Common myeloid progenitor, CD34-positive (primary cell): Measurements from ENCODE around the gene MYLK4.

Experiments
- CTCF ChIA-PET: fragments of 350-600 bp; sonication (Branson Sonifier 250); formaldehyde crosslinking; loops from one replicate; lab custom pipeline; 2021; ENCODE audit warnings: antibody characterized with exemption; lab: Charles Lee
- POLR2A ChIA-PET: fragments of 350-600 bp; sonication (Branson Sonifier 250); formaldehyde crosslinking; loops from one replicate; lab custom pipeline; 2021; ENCODE audit warnings: antibody characterized with exemption; lab: Charles Lee
- DNase-seq, 3 donors: peaks; one replicate each; pipeline versions ENCODE4 v3.0.0 to v3.0.0-alpha.2; 2013
- H3K27ac ChIP-seq, 2 experiments: 1 replicate in 1 of 2; 2 replicates in 1 of 2; pipeline ENCODE4 v1.7.0; 2013; ENCODE audit warnings: inconsistent platforms in 2 of 2, low read length in 2 of 2, mild to moderate bottlenecking in 2 of 2, low read depth in 1 of 2, moderate library complexity in 1 of 2; ENCODE audit not compliant: severe bottlenecking in 2 of 2, insufficient read depth in 1 of 2, poor library complexity in 1 of 2
- H3K27me3 ChIP-seq, 5 experiments: replicated peaks in 2 of 5; 1 replicate in 3 of 5; 2 replicates in 2 of 5; pipeline versions ENCODE4 v1.6.1 to v1.7.0; 2013; ENCODE audit warnings: low read length in 4 of 5, mild to moderate bottlenecking in 2 of 5, moderate library complexity in 2 of 5, inconsistent platforms in 1 of 5; ENCODE audit not compliant: insufficient read depth in 5 of 5, control insufficient read depth in 4 of 5
- H3K36me3 ChIP-seq, 4 experiments: 1 replicate in 2 of 4; 2 replicates in 2 of 4; pipeline versions ENCODE4 v1.6.1 to v1.7.0; 2013; ENCODE audit warnings: low read length in 3 of 4, control low read depth in 1 of 4, mild to moderate bottlenecking in 1 of 4; ENCODE audit not compliant: control insufficient read depth in 4 of 4, insufficient read depth in 4 of 4
- H3K4me1 ChIP-seq, 4 experiments: 1 replicate in 3 of 4; 2 replicates in 1 of 4; pipeline versions ENCODE4 v1.6.1 to v1.7.1; 2013; ENCODE audit warnings: low read length in 3 of 4, mild to moderate bottlenecking in 3 of 4, control low read depth in 1 of 4, inconsistent platforms in 1 of 4, moderate library complexity in 1 of 4; ENCODE audit not compliant: control insufficient read depth in 4 of 4, insufficient read depth in 4 of 4; ENCODE audit errors: control extremely low read depth in 1 of 4
- H3K4me3 ChIP-seq, 7 experiments: 1 replicate in 4 of 7; 2 replicates in 3 of 7; pipeline versions ENCODE4 v1.5.1 to v1.7.0; 2013; ENCODE audit warnings: mild to moderate bottlenecking in 7 of 7, low read length in 6 of 7, moderate library complexity in 6 of 7, inconsistent platforms in 2 of 7, low read depth in 2 of 7, control low read depth in 1 of 7; ENCODE audit not compliant: insufficient read depth in 4 of 7, control insufficient read depth in 1 of 7; ENCODE audit errors: extremely low read depth in 1 of 7
- H3K9me3 ChIP-seq, 5 experiments: 1 replicate in 4 of 5; 2 replicates in 1 of 5; pipeline versions ENCODE4 v1.6.1 to v1.7.1; 2013; ENCODE audit warnings: low read length in 4 of 5, mild to moderate bottlenecking in 2 of 5, inconsistent platforms in 1 of 5, low read depth in 1 of 5, moderate library complexity in 1 of 5; ENCODE audit not compliant: control insufficient read depth in 4 of 5, insufficient read depth in 2 of 5; ENCODE audit errors: control extremely low read depth in 1 of 5
- whole genome bisulfite sequencing: methylation state at CpG from one replicate; pipeline ENCODE4 v1.1.5; 2013; ENCODE audit not compliant: insufficient coverage; 5-methylcytosine and 5-hydroxymethylcytosine counted together

The MYLK4 gene

GRCh38 chr6:2754911-2755310 lies 4.2 kb upstream of the MYLK4 start:
- no CpG with 5 or more reads among the region's 1 CpG for WGBS
- Histone ChIP-seq H3K27me3 (no peaks in the 10 kb centered on the region), H3K27ac (no peak overlapping the region), H3K9me3 (no peaks in the 10 kb centered on the region), H3K36me3 (no peaks in the 10 kb centered on the region), H3K4me1 (peaks cover 21 to 44% (median 34%) of the 10 kb centered on the region in 4 experiments), H3K4me3 (no peak overlapping the region)
- ChIA-PET POLR2A (no interaction called here), CTCF (interaction anchor here (1.0 to 12.6 kb wide), 2 partner anchors 8 to 17 kb away, joined by 3 to 227 read pairs; partner anchors contain the start of gene WRNIP1)
- DNase-seq, result no peak

- Histone ChIP-seq H3K36me3 (no peaks in the 10 kb centered on the region), H3K9me3 (no peaks in the 10 kb centered on the region), H3K27ac (no peak overlapping the region), H3K4me1 (peaks cover 23 to 49% (median 38%) of the 10 kb centered on the region in 4 experiments), H3K4me3 (no peak overlapping the region), H3K27me3 (no peaks in the 10 kb centered on the region)
- ChIA-PET POLR2A (no interaction called here), CTCF (interaction anchor here (0.6 to 12.6 kb wide), 3 partner anchors 9 to 16 kb away, joined by 3 to 227 read pairs (median 3); partner anchors contain the start of gene WRNIP1)
- 77% methylated on average over 2 of the region's 3 CpGs for WGBS
- no peak for DNase-seq
Measured at GRCh38 chr6:2754393-2754792, 3.7 kb upstream of the MYLK4 start.

- POLR2A ChIA-PET, result interaction anchor here (1.0 kb wide), 1 partner anchor 9 kb away, joined by 5 read pairs; no protein-coding TSS in a partner anchor
- Histone ChIP-seq H3K27ac (no peak overlapping the region), H3K4me3 (no peak overlapping the region), H3K27me3 (no peaks in the 10 kb centered on the region), H3K36me3 (no peaks in the 10 kb centered on the region), H3K9me3 (no peaks in the 10 kb centered on the region), H3K4me1 (peaks cover 23 to 55% (median 38%) of the 10 kb centered on the region in 4 experiments)
- no peak for DNase-seq
- CTCF ChIA-PET, result interaction anchor here (0.7 to 12.6 kb wide), 5 partner anchors 9 to 310 kb away, joined by 3 to 227 read pairs (median 4); partner anchors contain the start of gene WRNIP1
Measured at GRCh38 chr6:2753743-2754142, 3.0 kb upstream of the MYLK4 start.

- Histone ChIP-seq H3K36me3 (no peaks in the 10 kb centered on the region), H3K4me3 (peak overlapping the region in 1 of 7 experiments; percentile 58), H3K27ac (peak overlapping the region in 1 of 2 experiments; percentile 6), H3K27me3 (no peaks in the 10 kb centered on the region), H3K4me1 (peaks cover 23 to 61% (median 39%) of the 10 kb centered on the region in 4 experiments), H3K9me3 (no peaks in the 10 kb centered on the region)
- peak in 1 of 3 donors; percentile 41 for DNase-seq
- WGBS, result 76% methylated on average over 6 of the region's 7 CpGs
- ChIA-PET POLR2A (interaction anchor here (1.0 kb wide), 1 partner anchor 10 kb away, joined by 5 read pairs; no protein-coding TSS in a partner anchor), CTCF (interaction anchor here (0.7 to 12.6 kb wide), 6 partner anchors 10 to 311 kb away, joined by 3 to 227 read pairs (median 4); partner anchors contain the start of gene WRNIP1)
Measured at GRCh38 chr6:2753110-2753489, 2.4 kb upstream of the MYLK4 start.

- POLR2A ChIA-PET, result interaction anchor here (1.0 to 2.5 kb wide), 4 partner anchors 10 to 27 kb away, joined by 3 to 12 read pairs (median 6); partner anchors contain the start of gene WRNIP1
- Histone ChIP-seq H3K36me3 (no peaks in the 10 kb centered on the region), H3K4me3 (peak overlapping the region in 3 of 7 experiments; percentile 49 to 58 (median 52)), H3K27ac (peak overlapping the region; percentile 12 to 62), H3K9me3 (no peaks in the 10 kb centered on the region), H3K27me3 (no peaks in the 10 kb centered on the region), H3K4me1 (peaks cover 23 to 65% (median 39%) of the 10 kb centered on the region in 4 experiments)
- peak in 2 of 3 donors; percentile 55 to 74 for DNase-seq
- CTCF ChIA-PET, result interaction anchor here (0.7 to 12.6 kb wide), 7 partner anchors 11 to 311 kb away, joined by 3 to 227 read pairs (median 4); partner anchors contain the start of gene WRNIP1
- WGBS, result 33% methylated on average over 3 of the region's 5 CpGs
Measured at GRCh38 chr6:2752477-2753109, 1.9 kb upstream of the MYLK4 start.

- Histone ChIP-seq H3K4me1 (peaks cover 23 to 65% (median 39%) of the 10 kb centered on the region in 4 experiments), H3K4me3 (peak overlapping the region in 3 of 7 experiments; percentile 49 to 58 (median 52)), H3K27me3 (no peaks in the 10 kb centered on the region), H3K9me3 (no peaks in the 10 kb centered on the region), H3K27ac (peak overlapping the region in 1 of 2 experiments; percentile 62), H3K36me3 (no peaks in the 10 kb centered on the region)
- CTCF ChIA-PET, result interaction anchor here (1.3 to 12.6 kb wide), 6 partner anchors 11 to 1144 kb away, joined by 3 to 227 read pairs (median 14); partner anchors contain the start of gene WRNIP1
- POLR2A ChIA-PET, result interaction anchor here (0.5 to 2.5 kb wide), 4 partner anchors 11 to 26 kb away, joined by 3 to 12 read pairs (median 5); partner anchors contain the start of gene WRNIP1
- 0% methylated on average over 3 of the region's 3 CpGs for WGBS
- DNase-seq, result peak; percentile 91 to 98 (median 95)
Measured at GRCh38 chr6:2751871-2752270, 1.1 kb upstream of the MYLK4 start.
